ENCODE measurements around the gene AOC3.

GRCh38 chr17:42846594-42847280 is 4.3 kb upstream of the AOC3 start:
- TF ChIP-seq CTCF (conservative IDR thresholded peaks at IDR 0.05) (no peak), ZFX (IDR thresholded peaks at IDR 0.05) (no peak)

Data from C4-2B (cell line).